ENCODE measurements around the gene DLEC1.

- TF ChIP-seq CTCF (conservative IDR thresholded peaks at IDR 0.05; ENCODE audit: low read length) (no peak), EZH2phosphoT487 (IDR thresholded peaks at IDR 0.05; ENCODE audit: borderline replicate concordance) (no peak)
Measured at GRCh38 chr3:38046821-38047220, 7.8 kb downstream of the DLEC1 start.

Data from Loucy (cell line).